ENCODE measurements around the gene CADPS. TPM values are rescaled to one million over a fixed set of nuclear protein-coding genes. Genes with fewer than 3 reads are reported as not detected.

CADPS gene
- total and polyA plus RNA-seq, 2 of the 4 experiments (the other 2 are of a cell fraction), result not detected

GRCh38 chr3:62554264-62554799 lies 320.9 kb downstream of the CADPS start:
- DNase-seq (no peak), ATAC-seq (ENCODE audit: low read depth) (no peak)
- in situ Hi-C loops (cut with MboI; ENCODE audit: low sequenced_read_pairs) (loop anchor here (10.0 kb wide), 1 partner anchor 350 kb away; no protein-coding TSS in a partner anchor), dilution Hi-C loops (cut with HindIII; ENCODE audit: low sequenced_read_pairs, unreplicated experiment) (no loop called here), intact Hi-C loops (cut with micrococcal nuclease) (no loop called here)
- no peaks in the 10 kb centered on the region for H3K9me1 ChIP-seq (ENCODE audit: insufficient read depth, low read length)
- H2BK5ac ChIP-seq (ENCODE audit: low read depth, low read length, poor library complexity, severe bottlenecking), result no peak overlapping the region
- no peak overlapping the region for H3K4ac ChIP-seq (ENCODE audit: low read depth, low read length)
- no peak overlapping the region for H3K27ac ChIP-seq (ENCODE audit: insufficient read depth, low read length)
- H4K91ac ChIP-seq (ENCODE audit: insufficient read depth, low read depth, low read length), result no peak overlapping the region
- no peaks in the 10 kb centered on the region for H3K4me1 ChIP-seq (ENCODE audit: control insufficient read depth, insufficient read depth, low read length)
- no peaks in the 10 kb centered on the region for H3K36me3 ChIP-seq (ENCODE audit: control insufficient read depth, insufficient read depth, low read length)
- H3K4me2 ChIP-seq (ENCODE audit: low read depth, low read length), result no peak overlapping the region
- H2AFZ ChIP-seq (replicated peaks; ENCODE audit: low read length, poor library complexity), result no peak overlapping the region
- no peak overlapping the region for H3K9ac ChIP-seq (ENCODE audit: low read depth, low read length)
- no peak overlapping the region for H2BK120ac ChIP-seq (ENCODE audit: low read depth, low read length)
- peaks cover 8% of the 10 kb centered on the region for H3K27me3 ChIP-seq (ENCODE audit: control insufficient read depth, insufficient read depth, low read length)
- no peak overlapping the region for H3K18ac ChIP-seq (ENCODE audit: low read depth, low read length)
- CTCF ChIA-PET, result interaction anchor here (0.6 to 1.2 kb wide), 2 partner anchors 298 to 353 kb away, joined by 4 read pairs; no protein-coding TSS in a partner anchor
- POLR2A ChIA-PET (ENCODE audit: unreplicated experiment), result no interaction called here
- no peaks in the 10 kb centered on the region for H4K20me1 ChIP-seq (ENCODE audit: insufficient read depth, low read length)
- no TSS peak for BruUV-seq (replicated peaks)
- H3K56ac ChIP-seq (ENCODE audit: extremely low read depth, insufficient read depth, low read length), result no peak overlapping the region
- H3K4me3 ChIP-seq (ENCODE audit: insufficient read depth, low read depth, low read length), result no peak overlapping the region
- H4K5ac ChIP-seq (ENCODE audit: low read depth, low read length), result no peak overlapping the region
- no peaks in the 10 kb centered on the region for H3K9me3 ChIP-seq (ENCODE audit: control insufficient read depth, insufficient read depth, low read length)
- no peak overlapping the region for H2BK20ac ChIP-seq (ENCODE audit: low read depth, low read length)
- no peak overlapping the region for H3K23ac ChIP-seq (ENCODE audit: low read depth, low read length)
- H2BK15ac ChIP-seq (ENCODE audit: low read depth, low read length), result no peak overlapping the region
- TF ChIP-seq CTCF (conservative IDR thresholded peaks at IDR 0.05; ENCODE audit: low read depth, low read length) (no peak), RCOR1 (IDR thresholded peaks at IDR 0.05; ENCODE audit: insufficient replicate concordance, low read length) (no peak), BHLHE40 (IDR thresholded peaks at IDR 0.05; ENCODE audit: low read depth, low read length) (no peak), MAFK (IDR thresholded peaks at IDR 0.05; ENCODE audit: low read depth, low read length) (no peak), USF2 (IDR thresholded peaks at IDR 0.05; ENCODE audit: low read depth, low read length) (no peak), NFE2L2 (IDR thresholded peaks at IDR 0.05; ENCODE audit: low read depth, low read length) (no peak), SMC3 (IDR thresholded peaks at IDR 0.05; ENCODE audit: low read depth, low read length) (no peak), POLR2A (IDR thresholded peaks at IDR 0.05; ENCODE audit: low read depth, low read length) (no peak), RFX5 (IDR thresholded peaks at IDR 0.05; ENCODE audit: low read depth, low read length) (no peak)
- TF ChIP-seq, protein P1, sequence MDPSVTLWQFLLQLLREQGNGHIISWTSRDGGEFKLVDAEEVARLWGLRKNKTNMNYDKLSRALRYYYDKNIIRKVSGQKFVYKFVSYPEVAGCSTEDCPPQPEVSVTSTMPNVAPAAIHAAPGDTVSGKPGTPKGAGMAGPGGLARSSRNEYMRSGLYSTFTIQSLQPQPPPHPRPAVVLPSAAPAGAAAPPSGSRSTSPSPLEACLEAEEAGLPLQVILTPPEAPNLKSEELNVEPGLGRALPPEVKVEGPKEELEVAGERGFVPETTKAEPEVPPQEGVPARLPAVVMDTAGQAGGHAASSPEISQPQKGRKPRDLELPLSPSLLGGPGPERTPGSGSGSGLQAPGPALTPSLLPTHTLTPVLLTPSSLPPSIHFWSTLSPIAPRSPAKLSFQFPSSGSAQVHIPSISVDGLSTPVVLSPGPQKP (IDR thresholded peaks at IDR 0.05; ENCODE audit: borderline replicate concordance, low read depth, low read length), result no peak
- H3K14ac ChIP-seq (replicated peaks; ENCODE audit: low read depth, low read length), result no peak overlapping the region
- H2AK9ac ChIP-seq (replicated peaks; ENCODE audit: low read depth, low read length, poor library complexity), result no peak overlapping the region
- H2AK5ac ChIP-seq (ENCODE audit: low read depth, low read length), result no peak overlapping the region
- no peaks in the 10 kb centered on the region for H3K79me1 ChIP-seq (ENCODE audit: low read depth in 1 of 2, low read length in 2 of 2)
- H4K8ac ChIP-seq (ENCODE audit: low read depth in 2 of 2, low read length in 2 of 2), result no peak overlapping the region
- WGBS, 2 experiments (ENCODE audit: extremely low coverage in 2 of 2, insufficient read length in 1 of 2), result no CpG with 5 or more reads among the region's 3 CpGs
